Activated T-cell treated with anti-CD3 and anti-CD28 coated beads, Interleukin-2, amount 50 U/mL, for 24 hours (primary cell): ENCODE results near the gene BAIAP3.

ENCODE experiments used
- DNase-seq: peaks from one replicate; pipeline ENCODE4 v3.0.0-alpha.2; 2020
- H3K27ac Mint-ChIP-seq: 2 replicates; pipeline ENCODE4 v1.8.0; 2020; ENCODE audit warnings: mild to moderate bottlenecking, mixed read lengths
- H3K27me3 Mint-ChIP-seq: 2 replicates; pipeline ENCODE4 v1.8.0; 2020; ENCODE audit warnings: mixed read lengths
- H3K36me3 Mint-ChIP-seq: 2 replicates; pipeline ENCODE4 v1.8.0; 2020; ENCODE audit warnings: low read depth, mixed read lengths
- H3K4me1 Mint-ChIP-seq: 2 replicates; pipeline ENCODE4 v1.8.0; 2020; ENCODE audit warnings: low read depth, mixed read lengths
- H3K4me3 Mint-ChIP-seq: 2 replicates; pipeline ENCODE4 v1.8.0; 2020; ENCODE audit warnings: mild to moderate bottlenecking, moderate library complexity, mixed read lengths
- H3K9me3 Mint-ChIP-seq: 2 replicates; pipeline ENCODE4 v1.8.0; 2020; ENCODE audit warnings: mixed read lengths

Gene BAIAP3

GRCh38 chr16:1330931-1331711 lies 2.3 kb upstream of the BAIAP3 start:
- DNase-seq, result no peak
- H3K36me3 Mint-ChIP-seq, result peaks cover 4% of the 10 kb centered on the region
- H3K4me3 Mint-ChIP-seq, result no peak overlapping the region
- H3K4me1 Mint-ChIP-seq, result peaks cover 16% of the 10 kb centered on the region
- no peak overlapping the region for H3K27ac Mint-ChIP-seq
- no peaks in the 10 kb centered on the region for H3K9me3 Mint-ChIP-seq
- H3K27me3 Mint-ChIP-seq, result peaks cover 38% of the 10 kb centered on the region

GRCh38 chr16:1331712-1332617 lies 1.5 kb upstream of the BAIAP3 start:
- Mint-ChIP-seq H3K4me1 (peaks cover 16% of the 10 kb centered on the region), H3K27me3 (peaks cover 39% of the 10 kb centered on the region), H3K4me3 (peak overlapping the region; percentile 45), H3K36me3 (no peaks in the 10 kb centered on the region), H3K9me3 (no peaks in the 10 kb centered on the region), H3K27ac (no peak overlapping the region)
- DNase-seq, result no peak

DNA sequence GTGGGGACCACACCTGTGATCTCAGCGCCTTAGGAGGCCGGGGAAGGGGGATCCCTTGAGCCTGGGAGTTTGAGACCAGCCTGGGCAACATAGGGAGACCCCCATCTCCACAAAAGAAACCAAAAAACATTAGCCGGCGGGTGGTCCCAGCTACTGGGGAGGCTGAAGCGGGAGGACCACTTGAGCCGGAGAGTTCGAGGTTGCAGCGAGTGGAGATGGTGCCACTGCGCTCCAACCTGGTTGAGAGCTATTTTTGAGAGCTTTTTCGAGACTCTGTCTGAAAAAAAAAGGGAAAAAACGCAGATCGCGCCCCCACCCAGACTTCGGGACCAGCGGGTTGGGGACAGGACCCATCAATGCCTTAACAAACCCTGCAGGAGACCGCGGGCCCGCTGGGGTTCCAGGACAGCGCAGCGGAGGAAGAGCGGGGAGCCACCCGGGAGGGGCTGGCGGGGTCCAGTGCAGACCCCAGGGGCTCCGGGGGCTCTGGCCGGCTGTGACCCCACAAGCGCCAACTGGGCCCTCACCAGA lies 762 bp upstream of the BAIAP3 start:
- peak overlapping the region; percentile 54 for H3K27ac Mint-ChIP-seq
- H3K4me3 Mint-ChIP-seq, result peak overlapping the region; percentile 45

GRCh38 chr16:1333854-1334700 lies 632 bp downstream of the BAIAP3 start:
- Mint-ChIP-seq H3K4me1 (peaks cover 16% of the 10 kb centered on the region), H3K4me3 (no peak overlapping the region), H3K27me3 (peaks cover 39% of the 10 kb centered on the region), H3K9me3 (no peaks in the 10 kb centered on the region), H3K27ac (no peak overlapping the region), H3K36me3 (no peaks in the 10 kb centered on the region)
- DNase-seq, result no peak

More for the DNA sequence above, 762 bp upstream of the BAIAP3 start:
- Mint-ChIP-seq H3K4me1 (peaks cover 16% of the 10 kb centered on the region), H3K9me3 (no peaks in the 10 kb centered on the region), H3K27me3 (peaks cover 39% of the 10 kb centered on the region), H3K36me3 (no peaks in the 10 kb centered on the region)
- no peak for DNase-seq

DNA sequence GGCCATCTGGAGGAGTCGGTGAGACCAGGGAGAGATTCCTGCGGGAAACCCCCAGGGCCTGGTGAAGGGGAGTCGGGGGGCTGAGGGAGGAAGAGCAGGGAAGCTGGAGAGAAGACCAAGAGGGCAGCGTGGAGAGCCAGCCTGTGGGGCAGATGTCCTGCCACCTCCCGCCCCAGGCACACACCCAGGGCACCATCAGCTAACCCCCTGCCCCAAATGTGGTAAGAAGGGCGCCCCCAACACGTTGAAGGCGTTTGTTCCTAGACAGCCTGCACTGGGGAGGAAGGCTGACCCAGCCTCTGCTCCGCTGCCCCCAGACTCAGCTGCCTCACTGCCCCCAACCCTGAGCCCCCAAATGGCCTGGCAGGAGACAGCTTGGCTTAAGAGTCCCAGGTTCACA lies 1.3 kb downstream of the BAIAP3 start:
- no peaks in the 10 kb centered on the region for H3K9me3 Mint-ChIP-seq
- peaks cover 39% of the 10 kb centered on the region for H3K27me3 Mint-ChIP-seq
- no peak overlapping the region for H3K4me3 Mint-ChIP-seq
- H3K36me3 Mint-ChIP-seq, result no peaks in the 10 kb centered on the region
- DNase-seq, result no peak
- H3K27ac Mint-ChIP-seq, result no peak overlapping the region
- peaks cover 16% of the 10 kb centered on the region for H3K4me1 Mint-ChIP-seq

GRCh38 chr16:1335211-1335971 lies 1.9 kb downstream of the BAIAP3 start:
- H3K4me3 Mint-ChIP-seq, result no peak overlapping the region
- peaks cover 16% of the 10 kb centered on the region for H3K4me1 Mint-ChIP-seq
- H3K36me3 Mint-ChIP-seq, result no peaks in the 10 kb centered on the region
- no peak overlapping the region for H3K27ac Mint-ChIP-seq
- no peak for DNase-seq
- H3K9me3 Mint-ChIP-seq, result no peaks in the 10 kb centered on the region
- peaks cover 39% of the 10 kb centered on the region for H3K27me3 Mint-ChIP-seq

DNA sequence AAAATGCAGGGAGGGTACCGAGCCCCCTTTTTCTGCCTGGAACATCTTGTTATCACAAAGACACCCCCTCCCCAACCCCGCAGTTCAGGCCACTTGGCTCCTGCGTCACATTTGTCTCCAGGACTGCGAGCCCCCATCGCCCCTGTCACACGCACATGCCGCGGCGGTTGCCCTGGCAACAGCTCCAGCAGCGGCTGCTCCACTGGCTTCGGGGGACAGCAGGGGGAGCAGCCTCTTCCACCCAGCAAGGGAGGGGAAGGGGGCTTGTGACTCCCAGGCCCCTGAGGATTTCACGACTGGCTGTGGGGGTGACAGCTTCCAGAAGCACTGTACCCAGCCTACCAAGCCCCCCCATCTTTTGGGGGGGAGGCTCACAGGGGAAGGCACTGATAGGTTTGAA lies 2.6 kb downstream of the BAIAP3 start:
- Mint-ChIP-seq H3K27ac (no peak overlapping the region), H3K36me3 (no peaks in the 10 kb centered on the region), H3K4me1 (peaks cover 16% of the 10 kb centered on the region), H3K27me3 (peaks cover 35% of the 10 kb centered on the region), H3K9me3 (no peaks in the 10 kb centered on the region), H3K4me3 (no peak overlapping the region)
- no peak for DNase-seq

- Mint-ChIP-seq H3K4me3 (no peak overlapping the region), H3K4me1 (peaks cover 11% of the 10 kb centered on the region), H3K27me3 (peaks cover 30% of the 10 kb centered on the region), H3K27ac (no peak overlapping the region), H3K9me3 (no peaks in the 10 kb centered on the region), H3K36me3 (no peaks in the 10 kb centered on the region)
- DNase-seq, result no peak
Observed at GRCh38 chr16:1336619-1337018, 3.2 kb downstream of the BAIAP3 start.

GRCh38 chr16:1337486-1337885 lies 4.0 kb downstream of the BAIAP3 start:
- no peak for DNase-seq
- no peaks in the 10 kb centered on the region for H3K36me3 Mint-ChIP-seq
- no peak overlapping the region for H3K4me3 Mint-ChIP-seq
- peaks cover 21% of the 10 kb centered on the region for H3K27me3 Mint-ChIP-seq
- H3K27ac Mint-ChIP-seq, result no peak overlapping the region
- H3K4me1 Mint-ChIP-seq, result peaks cover 12% of the 10 kb centered on the region
- H3K9me3 Mint-ChIP-seq, result no peaks in the 10 kb centered on the region

DNA sequence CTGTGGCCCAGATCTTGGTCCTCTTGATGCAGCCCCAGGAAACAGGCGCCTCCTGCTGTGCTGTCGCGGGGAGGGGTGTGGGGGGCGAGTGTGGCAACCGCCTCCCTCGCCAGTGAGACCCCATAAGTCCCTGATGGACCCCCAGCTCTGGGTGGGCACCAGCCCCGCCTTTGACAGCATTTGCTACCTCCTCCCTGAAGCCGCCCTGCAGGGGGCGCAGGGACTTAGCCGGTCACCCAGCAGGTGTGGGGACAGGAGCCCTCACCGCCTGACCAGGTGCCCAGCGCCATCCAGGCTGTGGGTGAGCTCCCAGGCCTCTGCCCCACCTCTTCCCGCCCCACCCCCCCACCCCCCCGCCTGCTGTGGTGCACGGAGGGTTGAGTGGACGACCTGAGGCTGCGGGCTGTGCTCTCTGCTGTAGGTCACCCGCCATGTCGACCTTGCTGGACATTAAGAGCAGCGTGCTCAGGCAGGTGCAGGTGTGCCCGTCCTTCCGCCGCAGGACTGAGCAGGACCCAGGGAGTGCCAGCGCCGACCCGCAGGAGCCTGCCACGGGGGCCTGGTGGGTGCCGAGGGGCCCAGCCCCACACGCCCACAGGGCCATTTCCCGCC lies 4.8 kb downstream of the BAIAP3 start:
- peaks cover 16% of the 10 kb centered on the region for H3K4me1 Mint-ChIP-seq
- no peak overlapping the region for H3K27ac Mint-ChIP-seq
- H3K27me3 Mint-ChIP-seq, result peaks cover 17% of the 10 kb centered on the region
- no peak overlapping the region for H3K4me3 Mint-ChIP-seq
- no peak for DNase-seq
- H3K36me3 Mint-ChIP-seq, result no peaks in the 10 kb centered on the region
- no peaks in the 10 kb centered on the region for H3K9me3 Mint-ChIP-seq

DNA sequence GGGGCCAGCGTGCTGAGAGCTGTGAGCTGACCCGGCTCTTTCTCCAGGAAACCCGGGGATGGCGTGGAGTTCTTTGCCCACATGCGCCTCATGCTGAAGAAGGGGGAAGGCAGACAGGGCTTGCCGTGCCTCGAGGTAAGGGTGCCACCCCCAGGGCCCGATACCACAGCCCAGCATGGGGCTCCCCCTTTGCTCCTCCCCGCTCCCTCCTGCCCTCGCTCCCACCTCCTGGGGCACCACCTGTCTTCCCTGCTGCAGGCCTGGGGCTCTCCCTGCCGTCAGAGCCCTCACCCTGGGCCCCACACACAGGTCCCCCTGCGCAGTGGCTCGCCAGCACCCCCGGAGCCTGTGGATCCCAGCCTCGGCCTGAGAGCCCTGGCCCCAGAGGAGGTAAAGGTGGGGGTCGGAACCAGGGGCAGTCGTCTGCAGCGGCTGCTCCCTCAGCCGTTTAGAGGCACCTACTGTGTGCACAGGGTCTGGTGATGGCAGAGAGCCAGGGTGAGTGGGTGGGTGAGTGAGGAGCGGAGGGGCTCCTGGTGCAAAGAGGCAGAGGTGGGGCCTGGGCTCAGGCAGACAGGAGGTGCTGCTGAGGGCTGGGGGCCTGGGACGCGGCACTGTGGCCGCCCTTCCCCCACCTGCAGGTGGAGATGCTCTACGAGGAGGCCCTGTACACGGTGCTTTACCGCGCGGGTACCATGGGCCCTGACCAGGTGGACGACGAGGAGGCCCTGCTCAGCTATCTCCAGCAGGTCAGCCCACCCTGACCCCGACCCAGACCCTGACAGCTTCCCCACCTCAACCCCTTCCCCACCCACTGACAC lies 5.6 kb downstream of the BAIAP3 start:
- no peak for DNase-seq
- Mint-ChIP-seq H3K4me1 (peaks cover 19% of the 10 kb centered on the region), H3K9me3 (no peaks in the 10 kb centered on the region), H3K27ac (no peak overlapping the region), H3K4me3 (no peak overlapping the region), H3K36me3 (no peaks in the 10 kb centered on the region), H3K27me3 (peaks cover 17% of the 10 kb centered on the region)

GRCh38 chr16:1340730-1341494 lies 7.5 kb downstream of the BAIAP3 start:
- Mint-ChIP-seq H3K4me1 (peaks cover 17% of the 10 kb centered on the region), H3K27me3 (peaks cover 4% of the 10 kb centered on the region), H3K36me3 (no peaks in the 10 kb centered on the region), H3K27ac (no peak overlapping the region), H3K4me3 (no peak overlapping the region), H3K9me3 (no peaks in the 10 kb centered on the region)
- DNase-seq, result no peak
